SK-N-SH (cell line): ENCODE measurements around the gene ITGBL1. TPM values are rescaled to one million over a fixed set of nuclear protein-coding genes. Genes with fewer than 3 reads are reported as not detected.

ENCODE experiments used
- CTCF ChIA-PET: fragments of 300-600, 350-600 bp; formaldehyde crosslinking; extraction: SDS; loops from one replicate; lab custom pipeline; 2021; lab: Yijun Ruan, JAX
- POLR2A ChIA-PET: fragments of 350-600 bp; sonication (Branson Sonifier 250); formaldehyde crosslinking; extraction: SDS; loops from one replicate; lab custom pipeline; 2020; ENCODE audit warnings: antibody characterized with exemption, inconsistent platforms; lab: Yijun Ruan, JAX
- DNase-seq: peaks from one replicate; pipeline ENCODE4 v3.0.0; 2012
- H2AFZ ChIP-seq: fragments of 200-600 bp; sonication (generic); 2 replicates; pipeline ENCODE4 v1.8.1; 2016; ENCODE audit warnings: antibody characterized with exemption, mild to moderate bottlenecking, low read depth
- H3F3A ChIP-seq: fragments of 200-600 bp; sonication (generic); replicated peaks from 2 replicates; pipeline ENCODE3; 2016; ENCODE audit warnings: antibody characterized with exemption, mild to moderate bottlenecking; ENCODE audit not compliant: insufficient read depth
- H3K27ac ChIP-seq, 2 experiments: fragments of 200-500 bp in 1 of 2; fragments of 200-600 bp in 1 of 2; sonication (Bioruptor generic) in 1 of 2; sonication (generic), shearing (Covaris generic) in 1 of 2; 2 replicates each; pipeline versions ENCODE4 v1.5.1 to v1.6.1; 2014 to 2016; ENCODE audit warnings: low read depth in 2 of 2, inconsistent platforms in 1 of 2, low read length in 1 of 2, mild to moderate bottlenecking in 1 of 2, mixed read lengths in 1 of 2
- H3K27me3 ChIP-seq: fragments of 200-600 bp; sonication (generic), shearing (Covaris generic); 2 replicates; pipeline ENCODE4 v1.6.1; 2016; ENCODE audit warnings: mixed run types; ENCODE audit not compliant: insufficient read depth
- H3K36me3 ChIP-seq, 2 experiments: fragments of 200-500 bp in 1 of 2; fragments of 200-600 bp in 1 of 2; sonication (Bioruptor generic) in 1 of 2; sonication (generic) in 1 of 2; replicated peaks in 1 of 2; 2 replicates each; pipeline versions ENCODE3 to v1.5.1; 2014 to 2016; ENCODE audit warnings: low read length in 1 of 2, mild to moderate bottlenecking in 1 of 2; ENCODE audit not compliant: insufficient read depth in 2 of 2, control insufficient read depth in 1 of 2
- H3K4me1 ChIP-seq, 2 experiments: fragments of 200-500 bp in 1 of 2; fragments of 200-600 bp in 1 of 2; sonication (Bioruptor generic) in 1 of 2; sonication (generic), shearing (Covaris generic) in 1 of 2; 2 replicates each; pipeline versions ENCODE4 v1.5.1 to v1.6.1; 2014 to 2016; ENCODE audit warnings: low read depth in 1 of 2, low read length in 1 of 2, mixed run types in 1 of 2; ENCODE audit not compliant: insufficient read depth in 2 of 2, control insufficient read depth in 1 of 2
- H3K4me2 ChIP-seq: fragments of 200-600 bp; sonication (generic), shearing (Covaris generic); 2 replicates; pipeline ENCODE4 v1.6.1; 2017; ENCODE audit warnings: mixed run types
- H3K4me3 ChIP-seq, 2 experiments: fragments of 200-500 bp in 1 of 2; fragments of 200-600 bp in 1 of 2; sonication (Bioruptor generic) in 1 of 2; sonication (generic), shearing (Covaris generic) in 1 of 2; 2 replicates each; pipeline versions ENCODE4 v1.5.1 to v1.8.1; 2014 to 2016; ENCODE audit warnings: low read depth in 2 of 2, inconsistent platforms in 1 of 2, low read length in 1 of 2, mild to moderate bottlenecking in 1 of 2, mixed read lengths in 1 of 2, moderate library complexity in 1 of 2
- H3K79me2 ChIP-seq: fragments of 200-600 bp; sonication (generic); 2 replicates; pipeline ENCODE4 v1.8.1; 2017; ENCODE audit warnings: mild to moderate bottlenecking; ENCODE audit not compliant: insufficient read depth
- H3K9ac ChIP-seq: fragments of 200-600 bp; sonication (generic); 2 replicates; pipeline ENCODE4 v1.6.1; 2017; ENCODE audit warnings: mixed run types
- H3K9me2 ChIP-seq: fragments of 200-600 bp; sonication (generic); 2 replicates; pipeline ENCODE4 v1.6.1; 2017; ENCODE audit warnings: mixed run types
- H3K9me3 ChIP-seq: fragments of 200-600 bp; sonication (generic); 2 replicates; pipeline ENCODE4 v1.6.1; 2017; ENCODE audit warnings: mixed run types, mild to moderate bottlenecking, moderate library complexity
- H4K20me1 ChIP-seq: fragments of 200-600 bp; sonication (generic); 2 replicates; pipeline ENCODE4 v1.6.1; 2017; ENCODE audit warnings: mild to moderate bottlenecking, mixed run types; ENCODE audit not compliant: insufficient read depth
- ELF1 ChIP-seq: IDR thresholded peaks from 2 replicates; pipeline ENCODE4 v1.4.0; 2012
- FOSL2 ChIP-seq: IDR thresholded peaks from 2 replicates; pipeline ENCODE4 v1.4.0; 2012; ENCODE audit warnings: low read depth, mild to moderate bottlenecking, moderate library complexity, borderline replicate concordance
- FOXJ3 ChIP-seq: sonication (generic); formaldehyde crosslinking; IDR thresholded peaks from 2 replicates; pipeline ENCODE4 v1.5.1; 2020; ENCODE audit warnings: mild to moderate bottlenecking, missing genetic modification reagents
- MXI1 ChIP-seq: IDR thresholded peaks from 2 replicates; pipeline ENCODE4 v1.6.1; 2012; ENCODE audit warnings: mild to moderate bottlenecking, low read depth, low read length, improper control_type of control experiment
- NFIC ChIP-seq: IDR thresholded peaks from 2 replicates; pipeline ENCODE4 v1.4.0; 2012; ENCODE audit warnings: borderline replicate concordance
- RCOR1 ChIP-seq: fragments of 150-350 bp; IDR thresholded peaks from 2 replicates; pipeline ENCODE4 v1.6.1; 2017; ENCODE audit warnings: antibody characterized with exemption, low read length
- RFX5 ChIP-seq: IDR thresholded peaks from 2 replicates; pipeline ENCODE4 v1.6.1; 2012; ENCODE audit warnings: mild to moderate bottlenecking, improper control_type of control experiment, low read length
- SIN3A ChIP-seq: IDR thresholded peaks from 2 replicates; pipeline ENCODE4 v1.6.1; 2012; ENCODE audit warnings: low read depth, mild to moderate bottlenecking, low read length, moderate library complexity, borderline replicate concordance
- SMC3 ChIP-seq: IDR thresholded peaks from 2 replicates; pipeline ENCODE4 v1.6.1; 2012; ENCODE audit warnings: low read depth, low read length, improper control_type of control experiment
- TCF12 ChIP-seq: IDR thresholded peaks from 2 replicates; pipeline ENCODE4 v1.4.0; 2012
- TEAD4 ChIP-seq: IDR thresholded peaks from 2 replicates; pipeline ENCODE4 v1.4.0; 2012; ENCODE audit warnings: mild to moderate bottlenecking, borderline replicate concordance; ENCODE audit not compliant: insufficient read depth
- USF1 ChIP-seq: IDR thresholded peaks from 2 replicates; pipeline ENCODE4 v1.4.0; 2012; ENCODE audit warnings: low read depth, borderline replicate concordance
- YY1 ChIP-seq: IDR thresholded peaks from 2 replicates; pipeline ENCODE4 v1.4.0; 2012; ENCODE audit warnings: low read depth, mild to moderate bottlenecking
- WGBS: methylation state at CpG from one replicate; pipeline ENCODE4 v1.1.6; 2017; ENCODE audit warnings: low lambda C conversion rate; 5-methylcytosine and 5-hydroxymethylcytosine counted together
- polyA plus RNA-seq, 3 experiments: library from polyadenylated mRNA; depleted of rRNA; stranded (reverse); fragments of >200 nt; gene quantifications; 2 replicates each; pipeline ENCODE4 v1.2.3, GENCODE V29; 2012
- TF ChIP-seq, protein P1 (sequence below): IDR thresholded peaks from 2 replicates; pipeline ENCODE4 v1.4.0; 2012; ENCODE audit warnings: low read depth, borderline replicate concordance

The ITGBL1 gene
- polyA plus RNA-seq, 1 of the 3 experiments (the other 2 are of a cell fraction): 78.7 TPM

DNA sequence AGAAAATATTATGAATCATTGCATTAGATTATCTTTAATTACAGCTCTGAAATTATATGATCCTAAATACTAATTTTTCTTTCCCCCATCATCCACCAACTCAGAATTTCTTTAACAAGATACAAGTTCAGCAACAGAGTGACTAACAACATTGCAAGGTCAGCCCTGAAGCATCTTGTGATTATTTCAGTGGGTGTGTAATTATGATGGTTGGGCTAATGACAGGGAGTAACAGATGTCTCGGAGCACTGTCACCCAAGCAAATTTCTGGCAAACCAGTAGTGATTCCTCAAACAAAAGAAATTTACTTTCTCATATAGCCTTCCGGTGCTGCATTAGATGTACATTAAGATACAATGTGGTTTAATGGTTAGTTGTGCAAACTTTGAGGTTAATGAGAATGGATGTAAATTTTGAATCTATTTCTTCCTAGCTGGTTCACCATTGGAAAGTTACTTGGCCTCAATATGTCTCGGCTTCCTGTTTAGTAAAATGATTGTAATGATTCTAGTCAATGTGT lies 238.9 kb downstream of the ITGBL1 start:
- Histone ChIP-seq H3K9me3 (no peaks in the 10 kb centered on the region), H3F3A (peaks cover 3% of the 10 kb centered on the region), H2AFZ (no peak overlapping the region), H3K36me3 (peaks cover 19 to 40% of the 10 kb centered on the region in 2 experiments), H3K27me3 (no peaks in the 10 kb centered on the region), H3K4me3 (no peak overlapping the region), H3K27ac (no peak overlapping the region), H4K20me1 (no peaks in the 10 kb centered on the region; the same call in 1 of the 2 replicates), H3K79me2 (no peaks in the 10 kb centered on the region), H3K9ac (no peak overlapping the region), H3K4me1 (no peaks in the 10 kb centered on the region), H3K4me2 (no peak overlapping the region), H3K9me2 (no peaks in the 10 kb centered on the region)
- TF ChIP-seq FOSL2 (no peak), USF1 (no peak), NFIC (no peak), TEAD4 (no peak), FOXJ3 (CRISPR knock-in tag) (no peak), ELF1 (no peak), RFX5 (no peak)
- WGBS: 91% methylated on average over 3 of the region's 3 CpGs
- ChIA-PET POLR2A (no interaction called here), CTCF (no interaction called here)
- no peak for DNase-seq

DNA sequence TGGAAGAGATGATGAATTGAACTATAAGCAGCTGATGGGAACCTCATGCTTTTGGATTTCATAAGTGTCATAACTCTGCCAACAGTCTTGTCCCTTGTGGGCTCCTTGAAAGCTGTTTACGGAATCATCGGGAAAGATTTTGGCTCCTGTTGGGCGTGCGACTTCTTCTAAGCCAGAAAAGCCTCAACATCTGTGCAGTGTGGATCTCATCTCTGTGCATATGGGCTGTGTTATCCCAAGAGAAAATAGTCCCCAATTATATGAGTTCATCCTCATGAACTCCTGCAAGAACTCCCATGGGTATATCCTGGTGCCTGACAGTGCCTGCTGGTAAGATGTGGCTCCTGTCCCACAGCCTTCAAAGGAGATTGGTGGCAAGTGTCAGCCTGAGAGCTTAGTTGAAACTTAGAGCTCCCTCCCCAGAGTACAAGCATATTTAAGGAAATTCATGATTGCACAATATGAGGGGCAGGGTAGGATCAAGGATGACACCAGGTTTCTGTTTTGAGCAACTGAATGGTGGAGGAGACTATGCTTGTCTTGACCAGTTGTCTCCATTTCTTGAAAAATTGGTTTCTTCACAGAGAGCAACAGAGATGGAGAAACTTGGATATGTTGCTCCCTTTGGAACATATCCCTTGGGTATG lies 243.5 kb downstream of the ITGBL1 start:
- H3F3A ChIP-seq: peaks cover 35% of the 10 kb centered on the region
- peaks cover 0 to 5% of the 10 kb centered on the region in 2 experiments; a peak in 2 of 4 replicates for H3K4me1 ChIP-seq
- no peak overlapping the region for H3K27ac ChIP-seq
- no peak overlapping the region for H3K4me3 ChIP-seq
- CTCF ChIA-PET: interaction anchor here (1.0 to 1.5 kb wide), 2 partner anchors 9 to 182 kb away, joined by 3 to 4 read pairs; no protein-coding TSS in a partner anchor
- WGBS: 100% methylated on average over 4 of the region's 4 CpGs
- H3K36me3 ChIP-seq: peaks cover 18 to 64% of the 10 kb centered on the region in 2 experiments
- no peaks in the 10 kb centered on the region for H3K79me2 ChIP-seq
- no peaks in the 10 kb centered on the region for H3K27me3 ChIP-seq
- peaks cover 6% of the 10 kb centered on the region; the same call in 1 of the 2 replicates for H4K20me1 ChIP-seq
- H3K9me2 ChIP-seq: no peaks in the 10 kb centered on the region
- H3K9me3 ChIP-seq: no peaks in the 10 kb centered on the region
- no peak overlapping the region for H3K9ac ChIP-seq
- TF ChIP-seq TCF12 (no peak), MXI1 (no peak), NFIC (no peak), SMC3 (no peak), USF1 (no peak), YY1 (no peak), RCOR1 (no peak), SIN3A (no peak)
- TF ChIP-seq, protein P1, sequence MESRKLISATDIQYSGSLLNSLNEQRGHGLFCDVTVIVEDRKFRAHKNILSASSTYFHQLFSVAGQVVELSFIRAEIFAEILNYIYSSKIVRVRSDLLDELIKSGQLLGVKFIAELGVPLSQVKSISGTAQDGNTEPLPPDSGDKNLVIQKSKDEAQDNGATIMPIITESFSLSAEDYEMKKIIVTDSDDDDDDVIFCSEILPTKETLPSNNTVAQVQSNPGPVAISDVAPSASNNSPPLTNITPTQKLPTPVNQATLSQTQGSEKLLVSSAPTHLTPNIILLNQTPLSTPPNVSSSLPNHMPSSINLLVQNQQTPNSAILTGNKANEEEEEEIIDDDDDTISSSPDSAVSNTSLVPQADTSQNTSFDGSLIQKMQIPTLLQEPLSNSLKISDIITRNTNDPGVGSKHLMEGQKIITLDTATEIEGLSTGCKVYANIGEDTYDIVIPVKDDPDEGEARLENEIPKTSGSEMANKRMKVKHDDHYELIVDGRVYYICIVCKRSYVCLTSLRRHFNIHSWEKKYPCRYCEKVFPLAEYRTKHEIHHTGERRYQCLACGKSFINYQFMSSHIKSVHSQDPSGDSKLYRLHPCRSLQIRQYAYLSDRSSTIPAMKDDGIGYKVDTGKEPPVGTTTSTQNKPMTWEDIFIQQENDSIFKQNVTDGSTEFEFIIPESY: no peak
- no peak for DNase-seq
- no peak overlapping the region for H3K4me2 ChIP-seq
- no peak overlapping the region for H2AFZ ChIP-seq
- POLR2A ChIA-PET: no interaction called here
